NCI-H524 treated with DMSO at 0.1 percent for 48 hours (cell line): ENCODE data around the gene SPN.
"Not testable (repeated sequence)": the region's sequence is repeated elsewhere in the genome, so short reads cannot be mapped to it uniquely, and the experiment has no call there.

Experiments used
- DNase-seq: peaks from one replicate; lab custom pipeline; 2025; lab: John Stamatoyannopoulos, UW

Gene SPN

GRCh38 chr16:29646947-29647346, 16.1 kb upstream of the SPN start:
- no peak for DNase-seq

- no peak for DNase-seq
Measured at GRCh38 chr16:29649588-29650494, 13.2 kb upstream of the SPN start.

DNA sequence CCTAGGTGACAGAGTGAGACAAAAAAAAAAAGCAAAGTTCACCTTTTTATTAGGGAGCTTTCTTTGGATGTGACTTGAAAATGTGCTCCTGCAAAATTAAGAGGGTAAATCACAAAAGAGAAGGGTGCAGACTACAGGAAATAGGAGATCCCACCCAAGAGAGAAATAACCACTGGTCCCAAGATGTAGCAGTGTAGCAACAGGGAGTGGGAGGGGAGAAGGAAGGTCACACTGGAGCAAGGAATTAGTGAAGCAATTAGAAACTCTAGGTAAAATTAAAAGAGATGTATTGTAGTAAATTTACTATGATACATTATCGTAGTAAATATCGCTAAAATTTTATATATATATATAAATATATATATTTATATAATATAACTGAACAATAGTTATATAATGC, 12.3 kb upstream of the SPN start:
- DNase-seq, result no peak

GRCh38 chr16:29651774-29652349, 11.2 kb upstream of the SPN start:
- no peak for DNase-seq

- DNase-seq, result no peak
Measured at GRCh38 chr16:29653471-29653870, 9.6 kb upstream of the SPN start.

DNA sequence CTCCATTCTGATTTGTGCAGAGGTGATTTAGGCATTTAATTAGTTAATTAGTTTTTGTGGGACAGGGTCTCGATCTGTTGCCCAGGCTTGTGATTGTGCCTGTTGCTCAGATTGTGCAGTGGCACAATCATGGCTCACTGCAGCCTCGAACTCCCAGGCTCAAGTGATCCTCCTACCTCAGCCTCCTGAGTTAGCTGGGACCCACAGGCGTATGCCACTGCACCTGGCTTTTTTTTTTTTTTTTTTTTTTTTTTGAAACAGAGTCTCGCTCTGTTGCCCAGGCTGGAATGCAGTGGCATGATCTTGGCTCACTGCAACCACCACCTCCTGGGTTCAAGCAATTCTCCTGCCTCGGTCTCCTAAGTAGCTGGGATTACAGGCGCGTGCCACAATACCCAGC, 9.2 kb upstream of the SPN start:
- DNase-seq, result not testable (repeated sequence)

DNA sequence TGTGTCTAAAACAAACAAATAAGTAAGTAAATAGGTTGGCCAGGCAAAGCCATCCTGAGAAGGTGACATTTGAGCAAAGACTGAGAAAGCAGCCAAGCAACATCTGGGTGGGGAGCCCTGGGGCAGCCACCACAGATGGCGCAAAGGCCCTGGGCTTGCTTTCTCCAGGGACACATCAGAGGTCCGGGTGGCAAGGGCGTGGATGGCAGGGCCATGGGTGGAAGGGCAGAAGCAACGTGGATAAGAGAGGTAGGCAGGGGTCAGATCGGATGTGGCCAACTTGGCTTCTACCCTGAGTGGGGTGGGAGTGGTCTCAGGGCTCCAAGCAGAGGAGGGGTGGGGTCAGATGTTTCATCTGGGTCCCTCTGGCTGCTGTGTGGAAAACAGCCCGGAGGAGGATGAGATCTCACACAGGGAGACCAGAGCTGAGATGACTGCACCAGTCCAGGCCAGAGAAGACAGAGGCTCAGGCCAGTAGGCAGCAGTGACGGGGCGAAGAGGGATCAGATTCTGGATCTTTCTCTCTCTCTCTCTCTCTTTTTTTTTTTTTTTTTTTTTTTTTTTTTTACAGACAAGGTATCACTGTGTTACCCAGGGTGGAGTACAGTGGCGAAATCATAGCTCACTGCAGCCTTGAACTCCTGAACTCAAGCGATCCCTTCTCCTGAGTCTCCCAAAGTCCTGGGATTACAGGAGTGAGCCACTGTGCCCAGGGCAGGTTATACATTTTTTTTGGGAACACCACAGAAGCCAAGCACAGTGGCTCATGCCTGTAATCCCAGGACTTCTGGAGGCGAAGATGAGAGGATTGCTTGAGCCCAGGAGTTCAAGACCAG, 6.1 kb upstream of the SPN start:
- no peak for DNase-seq

- no peak for DNase-seq
Measured at GRCh38 chr16:29658705-29659104, 4.3 kb upstream of the SPN start.

DNA sequence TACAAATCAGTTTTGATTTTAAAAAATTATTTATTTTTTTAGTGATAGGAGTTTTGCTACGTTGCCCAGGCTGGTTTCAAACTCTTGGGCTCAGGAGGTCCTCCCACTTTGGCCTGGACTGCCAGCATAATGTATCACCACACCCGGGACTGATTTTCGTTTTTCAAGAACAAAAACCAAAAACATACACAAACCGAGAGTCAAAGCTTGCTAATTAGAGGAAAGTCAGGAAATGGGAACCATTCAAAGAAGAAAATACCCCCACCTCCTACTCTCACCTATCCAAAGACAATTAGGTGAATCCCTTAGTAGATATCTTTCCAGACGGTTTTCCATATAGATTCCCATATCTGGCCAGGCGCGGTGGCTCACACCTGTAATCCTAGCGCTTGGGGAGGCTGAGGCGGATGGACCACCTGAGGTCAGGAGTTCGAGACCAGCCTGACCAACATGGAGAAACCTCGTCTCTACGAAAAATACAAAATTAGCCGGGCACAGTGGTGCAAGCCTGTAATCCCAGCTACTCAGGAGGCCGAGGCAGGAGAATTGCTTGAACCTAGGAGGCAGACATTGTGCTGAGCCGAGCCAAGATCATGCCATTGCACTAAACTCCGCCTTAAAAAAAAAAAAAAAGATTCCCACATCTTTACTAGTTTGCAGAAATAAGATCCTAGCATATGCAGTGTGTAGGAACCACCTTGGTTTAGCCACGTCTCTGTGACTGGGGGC, 883 bp upstream of the SPN start:
- DNase-seq, result no peak

DNA sequence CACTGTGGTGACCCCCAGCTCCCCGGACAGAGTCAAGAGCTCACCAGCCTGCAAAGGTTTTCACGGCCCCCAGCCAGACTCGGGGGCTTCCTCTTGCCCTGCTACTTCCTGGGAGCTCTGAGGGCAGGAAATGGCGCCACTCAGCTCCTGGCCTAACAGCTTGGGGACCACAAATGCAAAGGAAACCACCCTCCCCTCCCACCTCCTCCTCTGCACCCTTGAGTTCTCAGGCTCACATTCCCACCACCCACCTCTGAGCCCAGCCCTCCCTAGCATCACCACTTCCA, 375 bp upstream of the SPN start:
- DNase-seq, result no peak

GRCh38 chr16:29663807-29664090, 702 bp downstream of the SPN start:
- no peak for DNase-seq

DNA sequence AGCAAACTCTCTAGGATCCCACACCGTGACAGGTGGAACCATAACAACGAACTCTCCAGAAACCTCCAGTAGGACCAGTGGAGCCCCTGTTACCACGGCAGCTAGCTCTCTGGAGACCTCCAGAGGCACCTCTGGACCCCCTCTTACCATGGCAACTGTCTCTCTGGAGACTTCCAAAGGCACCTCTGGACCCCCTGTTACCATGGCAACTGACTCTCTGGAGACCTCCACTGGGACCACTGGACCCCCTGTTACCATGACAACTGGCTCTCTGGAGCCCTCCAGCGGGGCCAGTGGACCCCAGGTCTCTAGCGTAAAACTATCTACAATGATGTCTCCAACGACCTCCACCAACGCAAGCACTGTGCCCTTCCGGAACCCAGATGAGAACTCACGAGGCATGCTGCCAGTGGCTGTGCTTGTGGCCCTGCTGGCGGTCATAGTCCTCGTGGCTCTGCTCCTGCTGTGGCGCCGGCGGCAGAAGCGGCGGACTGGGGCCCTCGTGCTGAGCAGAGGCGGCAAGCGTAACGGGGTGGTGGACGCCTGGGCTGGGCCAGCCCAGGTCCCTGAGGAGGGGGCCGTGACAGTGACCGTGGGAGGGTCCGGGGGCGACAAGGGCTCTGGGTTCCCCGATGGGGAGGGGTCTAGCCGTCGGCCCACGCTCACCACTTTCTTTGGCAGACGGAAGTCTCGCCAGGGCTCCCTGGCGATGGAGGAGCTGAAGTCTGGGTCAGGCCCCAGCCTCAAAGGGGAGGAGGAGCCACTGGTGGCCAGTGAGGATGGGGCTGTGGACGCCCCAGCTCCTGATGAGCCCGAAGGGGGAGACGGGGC, 1.3 kb downstream of the SPN start:
- no peak for DNase-seq

DNA sequence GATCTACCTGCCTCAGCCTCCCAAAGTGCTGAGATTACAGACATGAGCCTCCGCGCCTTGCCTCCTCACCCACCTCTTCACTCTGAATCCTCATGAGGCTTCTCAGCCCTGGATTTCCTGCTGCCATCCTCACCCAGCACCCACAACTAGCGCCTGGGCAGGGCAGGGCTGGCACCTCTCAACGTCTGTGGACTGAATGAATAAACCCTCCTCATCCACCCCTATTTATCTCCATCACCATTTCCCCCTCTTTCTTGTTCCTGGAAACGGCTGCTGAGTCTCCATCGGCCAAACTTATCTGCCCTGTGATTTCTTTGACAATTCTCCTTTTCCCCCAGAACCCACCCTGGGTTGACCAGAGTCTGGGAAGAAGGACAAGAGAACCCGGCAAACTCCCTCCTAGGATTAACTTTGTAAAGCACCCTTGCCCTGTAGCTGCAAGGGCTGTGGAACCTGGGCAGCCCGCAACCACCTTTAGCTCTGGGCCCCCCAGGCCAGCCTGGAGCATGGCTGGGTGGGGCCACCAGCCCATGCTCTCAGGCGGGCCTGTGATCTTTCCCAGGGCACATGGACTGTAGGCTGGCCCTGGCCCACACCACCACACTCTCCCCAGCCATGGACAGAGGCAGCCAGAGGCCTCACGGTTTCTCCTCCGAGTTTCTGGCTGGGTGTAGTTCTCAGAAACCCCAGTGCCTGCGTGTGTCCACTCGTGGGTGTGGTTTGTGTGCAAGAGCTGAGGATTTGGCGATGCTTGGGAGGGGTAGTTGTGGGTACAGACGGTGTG, 2.4 kb downstream of the SPN start:
- DNase-seq, result no peak

- not testable (repeated sequence) for DNase-seq
Measured at GRCh38 chr16:29667322-29667610, 4.2 kb downstream of the SPN start.

DNA sequence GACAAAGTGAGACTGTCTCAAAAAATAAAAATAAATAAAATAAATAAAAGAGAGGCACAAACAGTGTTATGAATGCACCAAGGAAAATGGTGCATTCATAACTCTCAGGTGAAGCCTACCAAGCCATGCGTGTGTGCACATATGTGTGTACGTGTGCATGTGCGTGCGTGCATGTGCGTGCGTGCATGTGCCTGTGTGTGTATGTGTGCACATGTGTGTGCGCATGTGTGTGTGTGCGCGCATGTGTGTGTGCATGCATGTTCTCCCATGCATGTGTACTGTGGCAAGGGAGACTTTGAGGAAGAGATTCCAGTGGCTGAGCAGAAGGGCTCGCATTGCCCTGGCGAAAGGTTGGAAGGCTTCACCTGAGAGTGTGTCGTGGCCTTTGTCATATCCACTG, 4.7 kb downstream of the SPN start:
- no peak for DNase-seq

DNA sequence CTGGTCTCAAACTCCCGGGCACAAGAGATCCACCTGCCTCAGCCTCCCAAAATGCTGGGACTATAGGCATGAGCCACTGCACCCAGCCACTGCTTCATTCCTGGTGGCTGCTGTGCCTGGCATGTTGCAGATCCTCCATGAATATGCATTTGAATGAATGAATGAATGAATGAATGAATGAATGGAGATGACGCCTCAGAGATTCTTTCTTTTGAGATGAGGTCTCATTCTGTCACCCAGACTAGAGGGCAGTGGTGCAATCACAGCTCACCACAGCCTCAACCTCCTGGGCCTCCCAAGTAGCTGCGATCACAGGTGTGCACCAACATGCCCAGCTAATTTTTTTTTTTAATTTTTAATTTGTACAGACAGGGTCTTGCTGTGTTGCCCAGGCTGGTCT, 5.2 kb downstream of the SPN start:
- DNase-seq, result no peak

- DNase-seq, result no peak
Measured at GRCh38 chr16:29673501-29673900, 10.5 kb downstream of the SPN start.

- DNase-seq, result no peak
Measured at GRCh38 chr16:29674188-29674587, 11.1 kb downstream of the SPN start.

DNA sequence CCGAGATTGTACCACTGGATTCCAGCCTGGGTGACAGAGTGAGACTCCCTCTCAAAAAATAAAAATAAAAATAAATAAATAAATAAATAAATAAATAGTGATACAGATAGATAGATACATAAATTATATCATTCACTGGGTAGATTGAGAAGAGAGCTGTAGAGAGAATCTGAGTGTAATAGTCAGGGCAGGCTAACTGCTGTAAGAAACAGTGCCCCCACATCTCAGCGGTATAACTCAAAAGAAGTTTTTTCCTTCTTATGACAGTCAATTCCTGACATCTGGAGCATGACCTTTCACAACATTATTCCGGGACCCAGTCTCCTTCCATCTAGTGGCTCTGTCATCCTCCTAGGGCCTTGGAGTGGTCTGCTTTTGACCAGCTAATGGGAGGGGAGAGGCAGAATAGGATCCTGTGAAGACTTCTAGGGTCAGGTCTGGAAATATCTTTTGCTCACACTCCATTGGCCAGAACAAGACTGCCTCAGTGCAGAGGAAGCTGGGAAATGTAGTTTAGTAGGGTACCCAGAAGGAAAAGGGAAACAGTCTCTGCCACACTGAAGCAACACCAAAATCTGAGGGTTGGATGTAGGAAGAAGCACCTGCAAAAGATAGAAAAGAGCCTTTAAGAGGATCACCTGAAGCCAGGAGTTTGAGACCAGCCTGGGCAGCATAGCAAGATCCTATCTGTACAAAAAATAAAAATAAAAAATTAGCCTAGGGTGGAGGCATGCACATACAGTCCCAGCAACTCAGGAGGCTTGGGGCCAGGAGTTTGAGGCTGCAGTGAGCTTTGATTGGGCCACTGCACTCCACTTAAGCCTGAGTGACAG, 13.0 kb downstream of the SPN start:
- DNase-seq, result no peak
